HepG2 (cell line): ENCODE data around the gene LCA5. TPM values are rescaled to one million over a fixed set of nuclear protein-coding genes. Genes with fewer than 3 reads are reported as not detected.

ENCODE experiments used
- ATAC-seq: fragments of 200-7000 bp; cut with Tn5 transposase; 3 replicates; pipeline ENCODE4 v1.9.1; 2020; ENCODE audit warnings: mild to moderate bottlenecking, moderate library complexity
- BruUV-seq: library from RNA; stranded (reverse); fragments of 400-500 nt; replicated peaks from 2 replicates; lab custom pipeline; 2021; lab: Mats Ljungman, UMichigan
- CTCF ChIA-PET: fragments of 300-600 bp; formaldehyde crosslinking; extraction: SDS; loops from one replicate; lab custom pipeline; 2021; ENCODE audit warnings: low total read pairs, inconsistent platforms, low intra/inter-chr PET ratio; lab: Yijun Ruan, JAX
- POLR2A ChIA-PET: fragments of 350-600 bp; sonication (Branson Sonifier 250); formaldehyde crosslinking; loops from one replicate; lab custom pipeline; 2020; ENCODE audit warnings: antibody characterized with exemption, inconsistent platforms; lab: Yijun Ruan, JAX
- DNase-seq: peaks from one replicate; pipeline ENCODE4 v3.0.0-alpha.2; 2015; ENCODE audit warnings: low spot score
- FAIRE-seq: peaks from 3 replicates; lab custom pipeline; 2011; peaks lifted over from hg19 to GRCh38; lab: Jason Lieb, UNC
- H2AFZ ChIP-seq: one replicate; pipeline ENCODE4 v1.6.1; 2011; ENCODE audit warnings: low read length, inconsistent platforms
- H3K27ac ChIP-seq: fragments of 300-600 bp; 3 replicates; pipeline ENCODE4 v1.8.0; 2011; ENCODE audit warnings: mixed run types, mild to moderate bottlenecking, mixed read lengths, low read length, inconsistent platforms; ENCODE audit not compliant: insufficient read depth; ENCODE audit errors: extremely low read length
- H3K27me3 ChIP-seq, 2 experiments: fragments of 200-600 bp in 1 of 2; 2 replicates in 1 of 2; 3 replicates in 1 of 2; pipeline versions ENCODE4 v1.6.0 to v1.8.0; 2011; ENCODE audit warnings: low read length in 2 of 2, mild to moderate bottlenecking in 2 of 2, moderate library complexity in 2 of 2, inconsistent platforms in 1 of 2; ENCODE audit not compliant: insufficient read depth in 2 of 2, control insufficient read depth in 1 of 2
- H3K36me3 ChIP-seq, 2 experiments: fragments of 200-600 bp in 1 of 2; replicated peaks in 1 of 2; 2 replicates in 1 of 2; 3 replicates in 1 of 2; pipeline versions ENCODE4 v1.5.1 to v1.8.0; 2011; ENCODE audit warnings: low read length in 2 of 2, inconsistent platforms in 1 of 2; ENCODE audit not compliant: insufficient read depth in 2 of 2, control insufficient read depth in 1 of 2
- H3K4me1 ChIP-seq: 2 replicates; pipeline ENCODE4 v1.5.1; 2012; ENCODE audit warnings: low read length, inconsistent platforms; ENCODE audit not compliant: insufficient read depth
- H3K4me2 ChIP-seq: 2 replicates; pipeline ENCODE4 v1.6.0; 2011; ENCODE audit warnings: low read depth, low read length, inconsistent platforms
- H3K4me3 ChIP-seq, 3 experiments: fragments of 200-600 bp in 1 of 3; sonication (generic), shearing (Covaris generic) in 1 of 3; replicated peaks in 1 of 3; 2 replicates each; pipeline ENCODE4 v1.5.1; 2011 to 2016; ENCODE audit warnings: low read length in 3 of 3, inconsistent platforms in 2 of 3, low read depth in 2 of 3, mild to moderate bottlenecking in 2 of 3, control low read depth in 1 of 3, mixed read lengths in 1 of 3; ENCODE audit not compliant: insufficient read depth in 1 of 3
- H3K79me2 ChIP-seq: one replicate; pipeline ENCODE4 v1.6.1; 2011; ENCODE audit warnings: low read length, inconsistent platforms; ENCODE audit not compliant: insufficient read depth
- H3K9ac ChIP-seq: 2 replicates; pipeline ENCODE4 v1.6.0; 2011; ENCODE audit warnings: mild to moderate bottlenecking, low read depth, low read length, inconsistent platforms; ENCODE audit not compliant: insufficient read depth
- H3K9me3 ChIP-seq: 2 replicates; pipeline ENCODE4 v1.5.1; 2012; ENCODE audit warnings: mild to moderate bottlenecking, low read length
- H4K20me1 ChIP-seq: 2 replicates; pipeline ENCODE4 v1.6.0; 2011; ENCODE audit warnings: inconsistent platforms, mild to moderate bottlenecking, low read length, moderate library complexity; ENCODE audit not compliant: insufficient read depth
- BCL6 ChIP-seq: IDR thresholded peaks from 2 replicates; pipeline ENCODE4 v1.6.1; 2016; ENCODE audit warnings: missing genetic modification reagents, missing compliant biosample characterization
- KLF12 ChIP-seq: sonication (generic); formaldehyde crosslinking; IDR thresholded peaks from 2 replicates; pipeline ENCODE4 v1.4.0; 2020; ENCODE audit warnings: missing genetic modification reagents, borderline replicate concordance
- NBN ChIP-seq: fragments of 450-650 bp; conservative IDR thresholded peaks from 2 replicates; pipeline ENCODE4 v1.6.1; 2017
- RBM39 ChIP-seq: fragments of 200-400 bp; formaldehyde crosslinking; IDR thresholded peaks from one replicate; pipeline ENCODE4 v1.6.1; 2018; ENCODE audit warnings: antibody characterized with exemption, mild to moderate bottlenecking, low read depth, low read length; ENCODE audit not compliant: poor library complexity, severe bottlenecking
- SMAD3 ChIP-seq: sonication (generic); formaldehyde crosslinking; IDR thresholded peaks from 2 replicates; pipeline ENCODE4 v1.4.0; 2020; ENCODE audit warnings: missing genetic modification reagents
- SP5 ChIP-seq: IDR thresholded peaks from 2 replicates; pipeline ENCODE4 v1.6.1; 2016; ENCODE audit warnings: low read depth, borderline replicate concordance
- ZNF282 ChIP-seq: fragments of 450-650 bp; IDR thresholded peaks from 2 replicates; pipeline ENCODE4 v1.6.1; 2018; ENCODE audit not compliant: partially characterized antibody
- ZNF460 ChIP-seq: sonication (generic); formaldehyde crosslinking; IDR thresholded peaks from 2 replicates; pipeline ENCODE4 v1.5.1; 2020; ENCODE audit warnings: missing genetic modification reagents, mild to moderate bottlenecking, borderline replicate concordance
- ZNF761 ChIP-seq: sonication (generic); formaldehyde crosslinking; conservative IDR thresholded peaks from 2 replicates; pipeline ENCODE4 v1.4.0; 2020; ENCODE audit warnings: mild to moderate bottlenecking, missing genetic modification reagents
- ZNF790 ChIP-seq: sonication (generic); formaldehyde crosslinking; IDR thresholded peaks from 2 replicates; pipeline ENCODE4 v1.8.0; 2022; ENCODE audit warnings: missing genetic modification reagents, mild to moderate bottlenecking, borderline replicate concordance
- ZSCAN12 ChIP-seq: sonication (generic); formaldehyde crosslinking; IDR thresholded peaks from 2 replicates; pipeline ENCODE4 v1.9.0; 2021; ENCODE audit warnings: mild to moderate bottlenecking, missing genetic modification reagents
- WGBS: methylation state at CpG from one replicate; pipeline ENCODE4 v1.1.6; 2017; ENCODE audit warnings: low lambda C conversion rate; 5-methylcytosine and 5-hydroxymethylcytosine counted together
- in situ Hi-C: cut with HindIII; loops from 2 replicates; pipeline ENCODE4 v1.10.0; 2017; ENCODE audit warnings: low pct_unique_long_range_greater_than_20kb; ENCODE audit not compliant: extremely low pct_ligation_motif_present
- intact Hi-C: fragments of 100-400 bp; cut with micrococcal nuclease; formaldehyde crosslinking; loops from one replicate; pipeline ENCODE4 v1.10.0; 2022; ENCODE audit not compliant: unreplicated experiment
- polyA plus RNA-seq, 8 experiments: library from polyadenylated mRNA; depleted of rRNA in 3 of 8; stranded (reverse) in 7 of 8; unstranded in 1 of 8; fragments of >200 nt; fragmentation: Illumina TruSeq in 4 of 8; extraction: Trizol in 4 of 8; gene quantifications; 2 replicates each; pipeline versions ENCODE4 v1.2.1 to v1.2.3, GENCODE V29; 2011 to 2016; ENCODE audit warnings: low read depth in 4 of 8, missing spikeins in 1 of 8, mixed read lengths in 1 of 8; ENCODE audit not compliant: insufficient read depth in 1 of 8
- total RNA-seq, 5 experiments: library from RNA; depleted of rRNA; stranded (reverse); fragments of >200 nt; fragmentation: Illumina TruSeq; extraction: Trizol; gene quantifications; 2 replicates each; pipeline ENCODE4 v1.2.3, GENCODE V29; 2016; ENCODE audit warnings: low read depth in 1 of 5

LCA5 gene
- total and polyA plus RNA-seq, 2 of the 13 experiments (the other 11 are each of a cell fraction or from before 2014, with no cell fraction given): 0.84 to 4.6 TPM

DNA sequence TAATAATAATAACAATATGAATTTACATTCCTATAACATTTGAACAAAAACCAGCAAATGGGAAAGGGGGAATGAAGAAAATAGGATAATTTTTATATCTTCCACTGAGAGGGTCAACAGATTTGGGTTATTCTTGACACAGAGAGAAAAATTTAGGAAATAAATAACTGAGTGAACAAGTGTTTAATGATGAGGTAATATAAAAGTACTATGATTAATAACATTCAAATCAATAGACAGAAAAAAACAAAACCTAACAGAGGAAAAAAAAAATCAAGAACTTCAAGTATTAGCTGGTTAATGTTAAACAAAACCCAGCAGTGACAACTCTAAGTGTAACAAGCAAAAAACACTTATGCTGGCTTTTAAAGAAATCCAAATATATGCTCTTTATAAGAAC, 66.5 kb downstream of the LCA5 start:
- H3K9ac ChIP-seq: no peak overlapping the region
- H3K27me3 ChIP-seq: no peaks in the 10 kb centered on the region
- in situ Hi-C loops (no loop called here), intact Hi-C loops (no loop called here)
- CTCF ChIA-PET: no interaction called here
- no peaks in the 10 kb centered on the region for H4K20me1 ChIP-seq
- TF ChIP-seq SP5 (CRISPR knock-in tag) (no peak), NBN (no peak)
- no peak for FAIRE-seq
- no peak for DNase-seq
- no peak for ATAC-seq
- H3K79me2 ChIP-seq: no peaks in the 10 kb centered on the region
- H3K4me1 ChIP-seq: peaks cover 39% of the 10 kb centered on the region
- H2AFZ ChIP-seq: no peak overlapping the region
- no peaks in the 10 kb centered on the region for H3K36me3 ChIP-seq
- H3K4me2 ChIP-seq: no peak overlapping the region
- no peaks in the 10 kb centered on the region for H3K9me3 ChIP-seq
- POLR2A ChIA-PET: no interaction called here
- BruUV-seq: no TSS peak
- no peak overlapping the region for H3K27ac ChIP-seq
- H3K4me3 ChIP-seq: no peak overlapping the region

DNA sequence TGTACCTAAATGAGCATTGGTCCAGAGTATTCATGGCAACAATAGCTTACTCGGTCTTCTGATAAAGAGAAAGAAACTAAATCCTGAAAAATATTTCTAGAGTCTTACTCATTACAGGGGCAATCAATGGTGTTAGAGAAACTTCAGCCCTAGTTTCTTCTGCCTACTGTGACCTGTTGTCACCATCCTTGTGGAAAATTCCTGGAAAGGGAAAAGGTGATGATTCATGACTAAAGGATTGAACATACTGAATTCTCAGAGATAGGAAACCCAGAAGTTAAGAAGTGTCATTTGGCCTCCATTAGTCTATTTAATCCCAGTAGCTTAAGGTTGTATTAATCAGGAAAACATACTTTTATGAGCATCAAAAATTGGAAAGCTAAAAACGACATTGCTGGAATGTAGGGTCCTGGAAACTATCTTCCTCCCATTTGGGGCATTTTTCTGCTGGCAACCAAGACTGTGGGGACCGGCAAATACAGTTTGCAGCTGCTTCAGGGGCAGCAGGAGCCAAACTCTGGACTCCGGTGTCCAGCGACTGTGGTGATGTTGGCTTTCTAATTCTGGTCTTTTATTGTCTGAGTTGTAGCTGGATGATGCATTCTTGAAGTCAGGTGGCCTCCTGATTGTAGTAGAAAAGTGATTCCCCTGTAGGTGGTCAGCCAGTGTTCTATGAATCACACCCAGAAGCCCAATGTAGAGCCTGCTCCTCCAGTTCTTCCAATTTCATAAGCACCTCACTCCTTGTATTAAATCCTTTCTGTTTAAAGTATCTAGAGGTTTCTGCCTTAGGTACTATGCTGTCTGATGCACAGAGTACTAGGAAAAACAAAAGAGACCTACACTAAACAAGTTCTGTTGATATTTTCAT, 67.6 kb downstream of the LCA5 start:
- no TSS peak for BruUV-seq
- H3K4me3 ChIP-seq: no peak overlapping the region
- intact Hi-C loops: loop anchor here (5.0 to 10.0 kb wide), 3 partner anchors 67 to 392 kb away; partner anchors contain the start of genes HMGN3 and PHIP
- no peaks in the 10 kb centered on the region for H3K36me3 ChIP-seq
- no peak overlapping the region for H3K27ac ChIP-seq
- no peak for ATAC-seq
- 41% methylated on average over 4 of the region's 5 CpGs for WGBS
- TF ChIP-seq SMAD3 (CRISPR knock-in tag): no peak
- TF ChIP-seq BCL6 (CRISPR knock-in tag): peak; percentile 82
- no peak for TF ChIP-seq ZNF790 (CRISPR knock-in tag)
- no peak for TF ChIP-seq ZNF460 (CRISPR knock-in tag)
- TF ChIP-seq ZNF282: no peak
- no peak for TF ChIP-seq ZSCAN12 (CRISPR knock-in tag)
- no peak for TF ChIP-seq ZNF761
- no peak for TF ChIP-seq KLF12
- no peak for TF ChIP-seq RBM39
- TF ChIP-seq, all 625 proteins: peak for 1
- POLR2A ChIA-PET: interaction anchor here (0.7 kb wide), 1 partner anchor 259 kb away, joined by 4 read pairs; no protein-coding TSS in a partner anchor
- no peaks in the 10 kb centered on the region for H3K27me3 ChIP-seq
- no peak overlapping the region for H3K4me2 ChIP-seq
- FAIRE-seq: no peak
- CTCF ChIA-PET: no interaction called here
- in situ Hi-C loops: no loop called here
- no peak overlapping the region for H2AFZ ChIP-seq
- no peak for DNase-seq
- no peaks in the 10 kb centered on the region for H3K79me2 ChIP-seq
- H3K9me3 ChIP-seq: no peaks in the 10 kb centered on the region
- H3K4me1 ChIP-seq: peaks cover 50% of the 10 kb centered on the region
- H3K9ac ChIP-seq: no peak overlapping the region
- H4K20me1 ChIP-seq: no peaks in the 10 kb centered on the region
